ENCODE data around the gene JAG2.

The JAG2 gene

GRCh38 chr14:105142651-105143450 is 25.7 kb downstream of the JAG2 start:
- no peak for DNase-seq (ENCODE audit: low read depth)
- H3K4me3 ChIP-seq (ENCODE audit: low read length), result no peak overlapping the region
- no peak for TF ChIP-seq CTCF (conservative IDR thresholded peaks at IDR 0.05; ENCODE audit: low read length)

GRCh38 chr14:105141486-105142281 is 26.9 kb downstream of the JAG2 start:
- no peak for DNase-seq (ENCODE audit: low read depth)
- no peak for TF ChIP-seq CTCF (conservative IDR thresholded peaks at IDR 0.05; ENCODE audit: low read length)
- no peak overlapping the region for H3K4me3 ChIP-seq (ENCODE audit: low read length)

GRCh38 chr14:105141026-105141425 is 27.6 kb downstream of the JAG2 start:
- no peak for TF ChIP-seq CTCF (conservative IDR thresholded peaks at IDR 0.05; ENCODE audit: low read length)
- no peak for DNase-seq (ENCODE audit: low read depth)
- no peak overlapping the region for H3K4me3 ChIP-seq (ENCODE audit: low read length)

GRCh38 chr14:105140581-105140980 is 28.0 kb downstream of the JAG2 start:
- TF ChIP-seq CTCF (conservative IDR thresholded peaks at IDR 0.05; ENCODE audit: low read length), result no peak
- H3K4me3 ChIP-seq (ENCODE audit: low read length), result no peak overlapping the region
- no peak for DNase-seq (ENCODE audit: low read depth)

GRCh38 chr14:105139831-105140239 is 28.7 kb downstream of the JAG2 start:
- TF ChIP-seq CTCF (conservative IDR thresholded peaks at IDR 0.05; ENCODE audit: low read length), result no peak
- DNase-seq (ENCODE audit: low read depth), result no peak
- no peak overlapping the region for H3K4me3 ChIP-seq (ENCODE audit: low read length)

- no peak for TF ChIP-seq CTCF (conservative IDR thresholded peaks at IDR 0.05; ENCODE audit: low read length)
- no peak for DNase-seq (ENCODE audit: low read depth)
- H3K4me3 ChIP-seq (ENCODE audit: low read length), result no peak overlapping the region
Measured at GRCh38 chr14:105139212-105139825, 29.3 kb downstream of the JAG2 start.

All from AG10803 (cell line).